B cell (primary cell): ENCODE results near the gene HOXB4. TPM values are rescaled to one million over a fixed set of nuclear protein-coding genes. Genes with fewer than 3 reads are reported as not detected.

Source experiments
- ATAC-seq: fragments of 200-7000 bp; cut with Tn5 transposase; one replicate; pipeline ENCODE4 v1.10.0; 2021; ENCODE audit warnings: low read depth, mild to moderate bottlenecking, moderate number of reproducible peaks, moderate library complexity
- CTCF ChIA-PET: fragments of 350-600 bp; sonication (Branson Sonifier 250); formaldehyde crosslinking; loops from one replicate; lab custom pipeline; 2021; ENCODE audit warnings: antibody characterized with exemption, inconsistent platforms; lab: Charles Lee
- POLR2A ChIA-PET: fragments of 350-600 bp; sonication (Branson Sonifier 250); formaldehyde crosslinking; loops from one replicate; lab custom pipeline; 2021; ENCODE audit warnings: antibody characterized with exemption; lab: Charles Lee
- DNase-seq: peaks from one replicate; pipeline ENCODE4 v3.0.0; 2013
- H2AFZ ChIP-seq: 2 replicates; pipeline ENCODE4 v1.6.1; 2012; ENCODE audit warnings: mild to moderate bottlenecking, low read depth, low read length; ENCODE audit not compliant: insufficient read depth, poor library complexity, severe bottlenecking
- H3K27ac ChIP-seq, 2 donors: 1 replicate in 1 of 2; 2 replicates in 1 of 2; pipeline ENCODE4 v1.5.1; 2012 to 2013; ENCODE audit warnings: low read length in 2 of 2, mild to moderate bottlenecking in 2 of 2, moderate library complexity in 1 of 2
- H3K27me3 ChIP-seq, 4 experiments: fragments of 200-600 bp in 1 of 4; sonication (generic) in 1 of 4; replicated peaks in 1 of 4; 1 replicate in 2 of 4; 2 replicates in 2 of 4; pipeline versions ENCODE4 v1.6.1 to v1.7.0; 2013 to 2016; ENCODE audit warnings: low read length in 3 of 4, mild to moderate bottlenecking in 2 of 4, mixed read lengths in 1 of 4, moderate library complexity in 1 of 4; ENCODE audit not compliant: insufficient read depth in 4 of 4, control insufficient read depth in 3 of 4; ENCODE audit errors: control extremely low read depth in 1 of 4
- H3K36me3 ChIP-seq, 2 experiments: replicated peaks in 1 of 2; 1 replicate in 1 of 2; 2 replicates in 1 of 2; pipeline versions ENCODE4 v1.6.1 to v1.7.1; 2013; ENCODE audit warnings: low read length in 1 of 2; ENCODE audit not compliant: insufficient read depth in 2 of 2, control insufficient read depth in 1 of 2; ENCODE audit errors: control extremely low read depth in 1 of 2, extremely low read depth in 1 of 2
- H3K4me1 ChIP-seq, 2 donors: fragments of 200-600 bp in 1 of 2; sonication (generic) in 1 of 2; 1 replicate in 1 of 2; 2 replicates in 1 of 2; pipeline versions ENCODE4 v1.5.1 to v1.6.1; 2013 to 2017; ENCODE audit warnings: low read length in 2 of 2; ENCODE audit not compliant: control insufficient read depth in 2 of 2, insufficient read depth in 2 of 2
- H3K4me2 ChIP-seq: replicated peaks from 2 replicates; pipeline ENCODE3; 2012; ENCODE audit warnings: mild to moderate bottlenecking, low read depth, low read length; ENCODE audit not compliant: poor library complexity, severe bottlenecking
- H3K4me3 ChIP-seq, 5 experiments: fragments of 200-600 bp in 1 of 5; sonication (generic) in 1 of 5; 1 replicate in 3 of 5; 2 replicates in 2 of 5; pipeline versions ENCODE4 v1.5.1 to v1.7.0; 2011 to 2016; ENCODE audit warnings: low read length in 4 of 5, mild to moderate bottlenecking in 4 of 5, low read depth in 2 of 5, control low read depth in 1 of 5, moderate library complexity in 1 of 5; ENCODE audit not compliant: insufficient read depth in 1 of 5; ENCODE audit errors: control extremely low read depth in 1 of 5, extremely low read depth in 1 of 5
- H3K79me2 ChIP-seq: fragments of 200-600 bp; sonication (generic); one replicate; pipeline ENCODE4 v1.6.0; 2016; ENCODE audit warnings: low read length; ENCODE audit not compliant: control insufficient read depth, insufficient read depth
- H3K9ac ChIP-seq: fragments of 200-600 bp; sonication (generic); 2 replicates; pipeline ENCODE4 v1.6.1; 2017; ENCODE audit warnings: mild to moderate bottlenecking, low read length, moderate library complexity
- H3K9me3 ChIP-seq, 3 donors: one replicate each; pipeline versions ENCODE4 v1.6.1 to v1.7.1; 2013; ENCODE audit warnings: low read length in 2 of 3; ENCODE audit not compliant: control insufficient read depth in 2 of 3, insufficient read depth in 1 of 3; ENCODE audit errors: control extremely low read depth in 1 of 3
- H4K20me1 ChIP-seq: 2 replicates; pipeline ENCODE4 v1.6.0; 2012; ENCODE audit warnings: mild to moderate bottlenecking, low read length; ENCODE audit not compliant: insufficient read depth, control insufficient read depth, poor library complexity, severe bottlenecking
- H3K27ac Mint-ChIP-seq: one replicate; pipeline ENCODE4 v1.8.0; 2021; ENCODE audit warnings: mixed read lengths
- H3K27me3 Mint-ChIP-seq: one replicate; pipeline ENCODE4 v1.8.0; 2021; ENCODE audit warnings: mixed read lengths
- H3K4me1 Mint-ChIP-seq: one replicate; pipeline ENCODE4 v1.8.0; 2021; ENCODE audit warnings: mixed read lengths
- H3K4me3 Mint-ChIP-seq: one replicate; pipeline ENCODE4 v1.8.0; 2021; ENCODE audit warnings: mixed read lengths
- H3K9me3 Mint-ChIP-seq: one replicate; pipeline ENCODE4 v1.8.0; 2022; ENCODE audit warnings: mixed read lengths; ENCODE audit not compliant: insufficient read depth
- CTCF ChIP-seq: fragments of 200-600 bp; IDR thresholded peaks from one replicate; pipeline ENCODE4 v1.8.0; 2022; ENCODE audit warnings: antibody characterized with exemption, mild to moderate bottlenecking
- EZH2 ChIP-seq: IDR thresholded peaks from 2 replicates; pipeline ENCODE4 v1.6.1; 2012; ENCODE audit warnings: borderline replicate concordance, low read depth, mild to moderate bottlenecking, moderate library complexity, low read length; ENCODE audit not compliant: insufficient read depth, poor library complexity, severe bottlenecking
- WGBS: methylation state at CpG from one replicate; pipeline ENCODE4 v1.1.5; 2013; ENCODE audit warnings: missing lambda C conversion rate; ENCODE audit not compliant: insufficient coverage; 5-methylcytosine and 5-hydroxymethylcytosine counted together
- intact Hi-C: fragments of 100-400 bp; cut with micrococcal nuclease; formaldehyde crosslinking; loops from one replicate; pipeline ENCODE4 v1.10.0; 2022
- polyA plus RNA-seq: library from polyadenylated mRNA; depleted of rRNA; stranded (reverse); fragments of >200 nt; gene quantifications from 2 replicates; pipeline ENCODE4 v1.2.3, GENCODE V29; 2012
- total RNA-seq, 2 donors: library from RNA; stranded (reverse); fragments of 120-200 nt in 1 of 2; gene quantifications; 1 replicate in 1 of 2; 2 replicates in 1 of 2; pipeline versions ENCODE4 v1.2.3 to v1.2.4, GENCODE V29; 2013 to 2022

Gene HOXB4
- total and polyA plus RNA-seq, 2 donors (not counting 1 experiment from before 2014, with no cell fraction given) = 0.85 to 1.7 TPM

GRCh38 chr17:48564188-48565021, 13.7 kb downstream of the HOXB4 start:
- Mint-ChIP-seq H3K4me1 (peaks cover 9% of the 10 kb centered on the region), H3K27ac (no peak overlapping the region), H3K27me3 (peaks cover 19% of the 10 kb centered on the region), H3K9me3 (no peaks in the 10 kb centered on the region), H3K4me3 (no peak overlapping the region)
- intact Hi-C loops = no loop called here
- Histone ChIP-seq H3K4me1 (peaks cover 5 to 8% of the 10 kb centered on the region in 2 donors), H2AFZ (no peak overlapping the region), H3K27ac (no peak overlapping the region), H3K27me3 (peaks cover 0 to 56% (median 22%) of the 10 kb centered on the region in 4 experiments), H3K79me2 (no peaks in the 10 kb centered on the region), H3K9ac (no peak overlapping the region), H3K4me2 (no peak overlapping the region), H3K36me3 (no peaks in the 10 kb centered on the region), H3K9me3 (peaks cover 0 to 3% (median 0%) of the 10 kb centered on the region in 3 donors), H4K20me1 (no peaks in the 10 kb centered on the region), H3K4me3 (no peak overlapping the region)
- WGBS = 43% methylated on average over 69 of the region's 73 CpGs
- DNase-seq = no peak
- POLR2A ChIA-PET = no interaction called here
- no peak for TF ChIP-seq CTCF
- TF ChIP-seq EZH2 = no peak
- ATAC-seq = no peak
- CTCF ChIA-PET = interaction anchor here (0.7 kb wide), 2 partner anchors 213 to 302 kb away, joined by 3 read pairs; no protein-coding TSS in a partner anchor

- H3K79me2 ChIP-seq = no peaks in the 10 kb centered on the region
- no peak for ATAC-seq
- TF ChIP-seq CTCF (no peak), EZH2 (no peak)
- no peak for DNase-seq
- H3K27ac ChIP-seq = no peak overlapping the region
- Mint-ChIP-seq H3K27ac (no peak overlapping the region), H3K27me3 (peaks cover 19% of the 10 kb centered on the region), H3K9me3 (no peaks in the 10 kb centered on the region), H3K4me1 (peaks cover 9% of the 10 kb centered on the region), H3K4me3 (no peak overlapping the region)
- H3K4me3 ChIP-seq = no peak overlapping the region
- H3K4me1 ChIP-seq = peaks cover 5 to 6% of the 10 kb centered on the region in 2 donors
- CTCF ChIA-PET = interaction anchor here (0.7 kb wide), 2 partner anchors 212 to 301 kb away, joined by 3 read pairs; no protein-coding TSS in a partner anchor
- H3K9me3 ChIP-seq = peaks cover 0 to 3% (median 0%) of the 10 kb centered on the region in 3 donors
- WGBS = 100% methylated on average over 8 of the region's 10 CpGs
- no peak overlapping the region for H3K9ac ChIP-seq
- H3K36me3 ChIP-seq = no peaks in the 10 kb centered on the region
- peaks cover 0 to 51% (median 19%) of the 10 kb centered on the region in 4 experiments for H3K27me3 ChIP-seq
- H4K20me1 ChIP-seq = no peaks in the 10 kb centered on the region
- no peak overlapping the region for H3K4me2 ChIP-seq
- intact Hi-C loops = no loop called here
- H2AFZ ChIP-seq = no peak overlapping the region
- POLR2A ChIA-PET = no interaction called here
Observed at GRCh38 chr17:48563867-48564187, 14.3 kb downstream of the HOXB4 start.
